ENCODE data around the gene MRGPRX2.

The MRGPRX2 gene

GRCh38 chr11:19060629-19061028 lies at the start of gene MRGPRX2:
Gene MRGPRX2, minus strand, starts transcription at chr11:19060717. Its CDS starts 4,315 bp downstream, at chr11:19056402.
- DNase-seq (ENCODE audit: extremely low read depth in 1 of 2, low read depth in 1 of 2): no peak

GRCh38 chr11:19110295-19110694 lies 49.8 kb upstream of the MRGPRX2 start:
- DNase-seq (ENCODE audit: extremely low read depth in 1 of 2, low read depth in 1 of 2): no peak

GRCh38 chr11:19107125-19107524 lies 46.6 kb upstream of the MRGPRX2 start:
- no peak for DNase-seq (ENCODE audit: extremely low read depth in 1 of 2, low read depth in 1 of 2)

GRCh38 chr11:19105011-19105410 lies 44.5 kb upstream of the MRGPRX2 start:
- DNase-seq (ENCODE audit: extremely low read depth in 1 of 2, low read depth in 1 of 2): no peak

- no peak for DNase-seq (ENCODE audit: extremely low read depth in 1 of 2, low read depth in 1 of 2)
Measured at GRCh38 chr11:19102521-19102900, 42.0 kb upstream of the MRGPRX2 start.

GRCh38 chr11:19101796-19102520 lies 41.4 kb upstream of the MRGPRX2 start:
- no peak for DNase-seq (ENCODE audit: extremely low read depth in 1 of 2, low read depth in 1 of 2)

GRCh38 chr11:19100885-19101284 lies 40.4 kb upstream of the MRGPRX2 start:
- DNase-seq (ENCODE audit: extremely low read depth in 1 of 2, low read depth in 1 of 2): no peak

- no peak for DNase-seq (ENCODE audit: extremely low read depth in 1 of 2, low read depth in 1 of 2)
Measured at GRCh38 chr11:19099093-19099492, 38.6 kb upstream of the MRGPRX2 start.

- no peak for DNase-seq (ENCODE audit: extremely low read depth in 1 of 2, low read depth in 1 of 2)
Measured at GRCh38 chr11:19094859-19095258, 34.3 kb upstream of the MRGPRX2 start.

- DNase-seq (ENCODE audit: extremely low read depth in 1 of 2, low read depth in 1 of 2): no peak
Measured at GRCh38 chr11:19093976-19094375, 33.5 kb upstream of the MRGPRX2 start.

GRCh38 chr11:19092850-19093249 lies 32.3 kb upstream of the MRGPRX2 start:
- DNase-seq (ENCODE audit: extremely low read depth in 1 of 2, low read depth in 1 of 2): no peak

GRCh38 chr11:19092342-19092741 lies 31.8 kb upstream of the MRGPRX2 start:
- no peak for DNase-seq (ENCODE audit: extremely low read depth in 1 of 2, low read depth in 1 of 2)

- DNase-seq (ENCODE audit: extremely low read depth in 1 of 2, low read depth in 1 of 2): no peak
Measured at GRCh38 chr11:19091366-19091765, 30.8 kb upstream of the MRGPRX2 start.

- DNase-seq (ENCODE audit: extremely low read depth in 1 of 2, low read depth in 1 of 2): no peak
Measured at GRCh38 chr11:19089421-19089820, 28.9 kb upstream of the MRGPRX2 start.

GRCh38 chr11:19088791-19089190 lies 28.3 kb upstream of the MRGPRX2 start:
- DNase-seq (ENCODE audit: extremely low read depth in 1 of 2, low read depth in 1 of 2): no peak

GRCh38 chr11:19087658-19088057 lies 27.1 kb upstream of the MRGPRX2 start:
- DNase-seq (ENCODE audit: extremely low read depth in 1 of 2, low read depth in 1 of 2): no peak

- DNase-seq (ENCODE audit: extremely low read depth in 1 of 2, low read depth in 1 of 2): no peak
Measured at GRCh38 chr11:19084661-19085315, 24.3 kb upstream of the MRGPRX2 start.

- no peak for DNase-seq (ENCODE audit: extremely low read depth in 1 of 2, low read depth in 1 of 2)
Measured at GRCh38 chr11:19083166-19083565, 22.6 kb upstream of the MRGPRX2 start.

GRCh38 chr11:19080579-19080993 lies 20.1 kb upstream of the MRGPRX2 start:
- DNase-seq (ENCODE audit: extremely low read depth in 1 of 2, low read depth in 1 of 2): no peak

- DNase-seq (ENCODE audit: extremely low read depth in 1 of 2, low read depth in 1 of 2): no peak
Measured at GRCh38 chr11:19079643-19080440, 19.3 kb upstream of the MRGPRX2 start.

- DNase-seq (ENCODE audit: extremely low read depth in 1 of 2, low read depth in 1 of 2): no peak
Measured at GRCh38 chr11:19077965-19078364, 17.4 kb upstream of the MRGPRX2 start.
